COLO668 (cell line): Measurements from ENCODE around the gene DOCK1.

Source experiments
- DNase-seq: peaks from one replicate; lab custom pipeline; 2025; ENCODE audit not compliant: unreplicated experiment; lab: John Stamatoyannopoulos, UW

Gene DOCK1

DNA sequence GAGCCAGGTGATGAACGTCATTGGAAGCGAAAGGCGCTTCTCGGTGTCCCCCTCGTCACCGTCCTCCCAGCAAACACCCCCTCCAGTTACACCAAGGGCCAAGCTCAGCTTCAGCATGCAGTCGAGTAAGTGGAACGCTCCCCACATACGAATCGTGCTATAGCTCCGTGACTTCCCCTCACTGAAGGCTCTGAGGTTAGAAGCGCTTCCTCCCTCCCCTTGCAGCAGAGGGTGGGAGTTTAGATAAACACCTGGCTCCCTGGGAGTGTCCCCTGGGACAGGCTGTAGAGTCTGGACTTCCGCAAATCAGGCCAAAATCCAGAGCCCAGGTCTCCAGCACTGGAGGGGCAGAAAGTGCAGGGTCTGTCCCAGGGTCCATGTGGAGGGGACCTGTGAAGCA is 538.9 kb downstream of the DOCK1 start:
- DNase-seq, result no peak

- no peak for DNase-seq
Measured at GRCh38 chr10:127447197-127447596, 542.0 kb downstream of the DOCK1 start.

GRCh38 chr10:127449490-127449889 is 544.3 kb downstream of the DOCK1 start:
- peak; percentile 33 for DNase-seq

DNA sequence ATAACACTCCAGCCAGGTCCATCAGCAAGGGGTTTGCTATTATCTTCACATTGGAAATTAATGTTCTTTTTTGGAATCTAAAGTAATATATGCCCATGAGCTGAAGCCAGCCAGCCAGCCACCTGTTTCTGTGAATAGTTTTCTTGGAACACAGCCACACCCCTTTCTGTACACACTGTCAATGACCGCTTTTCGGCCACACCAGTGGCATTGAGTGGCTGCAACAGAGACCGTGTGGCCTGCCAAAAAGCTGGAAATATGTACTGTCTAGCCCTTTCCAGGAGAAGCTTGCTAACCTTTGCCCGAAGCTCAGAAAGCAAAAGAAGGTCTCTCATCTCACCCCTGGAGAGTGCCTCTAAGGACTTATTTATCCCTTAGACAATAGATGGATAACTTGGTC is 545.4 kb downstream of the DOCK1 start:
- DNase-seq, result peak; percentile 5

- no peak for DNase-seq
Measured at GRCh38 chr10:127451628-127452027, 546.4 kb downstream of the DOCK1 start.

GRCh38 chr10:127452568-127452967 is 547.3 kb downstream of the DOCK1 start:
- DNase-seq, result no peak

GRCh38 chr10:127453706-127454105 is 548.5 kb downstream of the DOCK1 start:
- no peak for DNase-seq

DNA sequence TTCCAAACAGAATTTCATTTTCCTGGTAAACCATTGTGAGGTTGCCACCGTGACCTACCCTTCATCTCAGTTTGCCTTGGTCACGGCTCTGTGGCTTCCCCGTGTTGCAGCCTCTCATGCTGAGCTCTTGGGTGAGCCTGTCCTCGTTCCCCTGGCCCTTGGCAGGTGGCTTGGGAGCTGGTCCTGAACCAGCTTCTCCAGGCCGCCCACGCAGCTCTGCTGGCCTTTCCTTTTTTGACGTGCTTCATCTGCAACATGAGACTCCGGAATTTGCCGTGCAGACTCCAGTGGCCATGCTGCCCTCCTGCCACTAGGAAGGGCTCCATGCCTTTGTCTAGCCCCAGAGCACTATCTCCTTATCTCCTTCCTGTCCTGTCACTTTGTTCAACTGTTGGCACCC is 550.9 kb downstream of the DOCK1 start:
- DNase-seq, result no peak

- no peak for DNase-seq
Measured at GRCh38 chr10:127458016-127458810, 553.0 kb downstream of the DOCK1 start.

- DNase-seq, result no peak
Measured at GRCh38 chr10:127458829-127459228, 553.6 kb downstream of the DOCK1 start.

DNA sequence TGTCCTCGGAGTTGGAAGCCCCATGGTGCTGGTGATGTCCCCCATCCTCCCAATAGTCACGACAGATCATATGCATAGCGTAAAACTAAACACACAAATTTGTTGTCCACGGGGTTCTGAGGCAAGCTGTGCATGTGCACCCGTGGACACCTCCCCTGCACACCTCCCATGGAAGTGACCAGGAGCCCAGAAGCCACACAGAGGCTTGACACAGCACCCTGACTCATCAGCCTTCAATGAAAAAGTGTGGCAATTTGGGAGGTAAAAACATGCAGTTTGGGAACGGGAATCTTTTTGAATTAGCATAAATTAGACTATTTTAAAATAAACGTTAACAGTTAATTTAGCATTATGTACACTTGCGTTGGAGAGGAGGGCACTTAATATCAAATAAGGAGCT is 554.7 kb downstream of the DOCK1 start:
- no peak for DNase-seq

DNA sequence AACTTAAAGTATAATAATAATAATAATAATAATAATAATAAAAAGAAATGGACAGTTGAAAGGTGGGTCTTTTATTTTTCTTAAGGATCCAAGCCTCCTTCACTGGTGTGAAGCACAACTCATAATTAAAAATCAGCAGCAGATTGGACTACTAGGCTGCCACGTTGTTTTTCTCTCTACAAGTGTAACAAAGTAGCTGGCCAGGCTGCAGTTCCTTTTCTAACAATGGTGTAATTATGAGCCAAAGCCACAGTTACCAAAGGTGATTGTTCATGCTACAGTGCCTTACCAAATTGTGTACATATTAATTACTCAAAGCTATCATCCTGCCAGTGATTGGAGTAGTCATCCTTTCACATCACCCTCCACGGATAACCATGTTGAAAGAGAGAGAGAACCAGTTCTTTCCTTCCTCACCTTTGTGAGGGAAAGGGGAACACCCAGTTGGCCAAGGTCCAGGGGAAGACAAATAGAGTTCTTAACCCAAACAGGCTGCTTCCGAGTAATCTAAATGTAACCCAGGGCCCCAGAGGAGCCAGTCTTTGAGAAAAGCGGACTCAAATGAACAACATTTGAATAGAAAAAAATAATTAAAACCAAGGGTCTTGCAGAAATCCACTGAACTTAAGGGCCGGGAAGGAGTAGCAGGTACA is 557.5 kb downstream of the DOCK1 start:
- DNase-seq, result peak; percentile 71

- no peak for DNase-seq
Measured at GRCh38 chr10:127463548-127463947, 558.3 kb downstream of the DOCK1 start.

DNA sequence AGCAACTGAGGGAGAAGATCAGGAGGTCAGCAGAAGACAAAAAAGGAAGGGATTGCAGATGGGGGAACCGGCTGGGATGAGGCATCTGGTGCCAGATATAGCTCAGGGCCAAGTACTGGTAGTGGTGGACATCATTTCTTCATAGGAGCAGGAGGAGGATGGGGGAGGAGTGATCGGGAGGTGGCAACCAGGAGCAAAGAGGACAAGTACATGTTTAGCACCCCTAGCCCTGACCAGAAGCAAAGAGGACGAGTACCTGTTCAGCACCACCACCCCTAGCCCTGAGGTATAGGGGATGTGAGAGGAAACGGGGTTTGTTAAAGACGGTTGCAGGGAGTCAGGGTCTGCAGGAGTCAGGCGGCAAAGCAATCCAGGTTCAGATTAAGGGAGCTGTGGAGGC is 559.3 kb downstream of the DOCK1 start:
- no peak for DNase-seq

DNA sequence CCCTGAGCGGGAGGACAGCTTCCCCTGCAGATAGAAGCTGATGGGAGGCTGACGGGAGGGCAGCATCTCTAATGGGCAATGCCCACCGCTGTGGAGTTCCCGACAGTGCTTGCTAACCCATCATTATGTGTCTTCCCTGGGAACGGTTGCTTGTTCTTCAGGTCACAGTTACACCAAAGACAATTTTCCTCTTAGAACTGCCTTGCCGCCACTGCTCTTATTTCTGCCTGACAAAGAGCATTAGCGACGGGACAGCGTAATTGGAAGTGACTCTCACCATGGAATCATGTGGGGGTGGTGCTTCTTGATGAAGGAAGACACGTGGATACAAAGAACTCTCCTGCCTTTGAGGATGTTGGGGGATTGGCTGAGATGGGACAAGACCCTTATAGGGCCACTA is 562.6 kb downstream of the DOCK1 start:
- DNase-seq, result no peak

- no peak for DNase-seq
Measured at GRCh38 chr10:127468632-127469031, 563.4 kb downstream of the DOCK1 start.

- no peak for DNase-seq
Measured at GRCh38 chr10:127470911-127471310, 565.7 kb downstream of the DOCK1 start.

GRCh38 chr10:127472976-127473375 is 567.7 kb downstream of the DOCK1 start:
- DNase-seq, result peak; percentile 3

GRCh38 chr10:127474501-127474900 is 569.3 kb downstream of the DOCK1 start:
- no peak for DNase-seq

- no peak for DNase-seq
Measured at GRCh38 chr10:127485153-127485857, 580.1 kb downstream of the DOCK1 start.

- DNase-seq, result no peak
Measured at GRCh38 chr10:127486355-127486754, 581.1 kb downstream of the DOCK1 start.
